ENCODE measurements around the gene SPHK2.
"Not testable (repeated sequence)": the region's sequence is repeated elsewhere in the genome, so short reads cannot be mapped to it uniquely, and the experiment has no call there.

Gene SPHK2, protein sequence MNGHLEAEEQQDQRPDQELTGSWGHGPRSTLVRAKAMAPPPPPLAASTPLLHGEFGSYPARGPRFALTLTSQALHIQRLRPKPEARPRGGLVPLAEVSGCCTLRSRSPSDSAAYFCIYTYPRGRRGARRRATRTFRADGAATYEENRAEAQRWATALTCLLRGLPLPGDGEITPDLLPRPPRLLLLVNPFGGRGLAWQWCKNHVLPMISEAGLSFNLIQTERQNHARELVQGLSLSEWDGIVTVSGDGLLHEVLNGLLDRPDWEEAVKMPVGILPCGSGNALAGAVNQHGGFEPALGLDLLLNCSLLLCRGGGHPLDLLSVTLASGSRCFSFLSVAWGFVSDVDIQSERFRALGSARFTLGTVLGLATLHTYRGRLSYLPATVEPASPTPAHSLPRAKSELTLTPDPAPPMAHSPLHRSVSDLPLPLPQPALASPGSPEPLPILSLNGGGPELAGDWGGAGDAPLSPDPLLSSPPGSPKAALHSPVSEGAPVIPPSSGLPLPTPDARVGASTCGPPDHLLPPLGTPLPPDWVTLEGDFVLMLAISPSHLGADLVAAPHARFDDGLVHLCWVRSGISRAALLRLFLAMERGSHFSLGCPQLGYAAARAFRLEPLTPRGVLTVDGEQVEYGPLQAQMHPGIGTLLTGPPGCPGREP

GRCh38 chr19:48618916-48619691, at the start of gene SPHK2, which contains the start of gene RPL18:
Gene SPHK2, plus strand, starts transcription at chr19:48619506. Its CDS starts 1,009 bp downstream, at chr19:48620515.
Gene RPL18, minus strand, starts transcription at chr19:48619178. Its CDS starts 35 bp downstream, at chr19:48619143.
- peak; percentile 97 for DNase-seq

DNA sequence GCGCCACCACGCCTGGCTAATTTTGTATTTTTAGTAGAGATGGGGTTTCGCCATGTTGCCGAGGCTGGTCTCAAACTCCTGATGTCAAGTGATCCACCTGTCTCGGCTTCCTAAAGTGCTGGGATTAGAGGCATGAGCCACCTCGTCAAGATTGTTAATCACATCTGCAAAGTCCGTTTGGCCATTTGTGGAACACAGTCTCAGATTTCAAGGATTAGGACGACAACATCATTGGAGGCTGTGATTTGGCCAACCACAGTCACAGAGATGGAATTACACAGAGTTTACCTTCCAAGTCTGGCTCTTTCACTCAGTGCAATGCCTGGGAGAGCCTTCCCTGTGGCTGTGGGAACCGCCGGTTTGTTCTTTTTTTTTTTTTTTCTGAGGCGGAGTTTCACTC, 49.5 kb upstream of the SPHK2 start:
- DNase-seq: no peak

DNA sequence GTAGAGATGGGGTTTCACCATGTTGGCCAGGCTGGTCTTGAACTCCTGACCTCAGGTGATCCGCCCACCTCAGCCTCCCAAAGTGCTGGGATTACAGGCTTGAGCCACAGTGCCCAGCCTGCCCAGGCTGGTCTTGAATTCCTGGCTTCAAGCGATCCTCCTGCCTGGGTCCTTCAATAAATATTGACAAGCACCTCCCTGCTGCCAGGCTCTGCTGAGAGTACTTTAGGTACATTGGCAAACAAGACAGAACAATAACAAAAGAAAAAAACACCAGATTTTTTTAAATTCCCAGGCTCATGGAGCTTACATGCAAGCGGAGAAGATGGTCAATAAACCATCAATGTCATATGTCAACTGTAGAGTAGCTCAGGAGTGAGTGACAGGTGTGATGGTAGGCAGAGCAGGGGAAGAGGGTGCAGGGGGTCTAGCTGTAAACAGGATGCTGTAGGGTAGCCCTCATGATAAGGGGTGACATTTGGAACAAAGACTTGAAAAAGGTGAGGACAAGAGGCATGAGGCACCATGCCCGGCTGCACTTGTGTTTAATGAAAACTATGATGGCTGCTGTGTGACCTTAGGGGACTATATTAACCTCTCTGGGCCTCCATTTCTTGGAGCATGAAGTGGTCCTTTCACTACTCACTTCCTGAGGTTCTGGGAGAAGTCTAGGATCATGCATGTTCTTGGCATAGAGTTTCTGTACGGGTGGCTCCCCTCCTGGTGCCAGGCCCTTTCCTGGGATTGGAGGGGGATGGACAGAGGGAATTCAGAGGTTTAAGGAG, 47.7 kb upstream of the SPHK2 start:
- no peak for DNase-seq

- DNase-seq: no peak
These were observed 46.2 kb upstream of the SPHK2 start for GRCh38 chr19:48573163-48573505.

DNA sequence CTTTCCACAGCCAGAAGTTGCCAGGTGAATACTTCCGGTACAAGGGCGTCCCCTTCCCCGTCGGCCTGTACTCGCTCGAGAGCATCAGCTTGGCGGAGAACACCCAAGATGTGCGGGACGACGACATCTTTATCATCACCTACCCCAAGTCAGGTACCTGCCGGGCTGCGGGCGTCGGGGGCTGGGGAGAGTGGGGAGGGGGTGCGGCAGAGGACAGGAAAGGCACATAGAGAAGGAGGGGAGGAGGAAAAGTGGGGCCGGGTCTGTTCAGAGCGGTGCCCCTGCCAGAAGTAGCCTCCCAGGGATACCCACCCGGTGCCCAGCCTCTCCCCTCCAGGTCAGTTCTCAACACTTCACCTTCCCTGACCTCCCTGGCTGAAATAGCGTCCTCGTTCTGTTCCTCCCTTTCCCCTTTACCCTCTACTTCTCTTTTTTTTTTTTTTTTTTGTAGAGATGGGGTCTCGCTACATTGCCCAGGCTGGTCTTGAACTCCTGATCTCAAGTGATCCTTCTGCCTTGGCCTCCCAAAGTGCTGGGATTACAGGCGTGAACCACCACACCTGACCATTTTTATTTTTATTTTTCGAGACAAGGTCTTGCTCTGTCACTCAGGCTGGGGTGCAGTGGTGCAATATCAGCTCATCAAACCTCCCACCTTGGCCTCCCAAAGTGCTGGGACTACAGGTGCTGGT, 43.2 kb upstream of the SPHK2 start:
- DNase-seq: no peak

DNA sequence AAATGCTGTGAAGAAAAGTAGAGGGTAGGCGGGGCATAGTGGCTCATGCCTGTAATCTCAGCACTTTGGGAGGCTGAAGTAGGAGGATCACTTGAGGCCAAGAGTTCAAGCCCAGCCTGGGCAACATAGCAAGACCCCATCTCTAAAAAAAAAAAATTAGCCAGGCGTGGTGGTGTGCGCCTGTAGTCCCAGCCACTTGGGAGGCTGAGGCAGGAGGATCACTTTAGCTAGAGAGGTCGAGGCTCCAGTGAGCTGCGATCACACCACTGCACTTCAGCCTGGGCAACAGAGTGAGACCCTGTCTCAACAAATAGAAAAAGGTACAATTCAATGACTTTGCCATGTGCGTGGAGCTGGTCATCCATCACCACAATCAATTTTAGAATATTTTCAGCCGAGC, 41.4 kb upstream of the SPHK2 start:
- DNase-seq: not testable (repeated sequence)

DNA sequence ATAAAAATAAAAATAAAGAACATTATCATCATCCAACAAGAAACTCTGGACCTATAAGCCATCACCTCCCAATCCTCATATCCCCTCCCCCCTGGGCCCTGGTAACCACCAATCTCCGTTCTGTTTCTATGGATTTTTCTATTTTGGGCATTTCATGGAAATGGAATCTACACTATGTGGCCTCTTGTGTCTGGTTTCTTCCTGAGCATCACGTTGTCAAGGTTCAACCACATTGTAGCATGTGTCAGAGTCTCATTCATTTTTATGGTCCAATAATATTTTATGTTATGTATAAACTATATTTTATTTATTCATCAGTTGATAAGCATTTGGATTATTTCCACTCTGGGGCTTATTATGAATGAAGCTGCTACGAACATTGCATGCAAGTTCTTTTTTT, 40.4 kb upstream of the SPHK2 start:
- DNase-seq: no peak

DNA sequence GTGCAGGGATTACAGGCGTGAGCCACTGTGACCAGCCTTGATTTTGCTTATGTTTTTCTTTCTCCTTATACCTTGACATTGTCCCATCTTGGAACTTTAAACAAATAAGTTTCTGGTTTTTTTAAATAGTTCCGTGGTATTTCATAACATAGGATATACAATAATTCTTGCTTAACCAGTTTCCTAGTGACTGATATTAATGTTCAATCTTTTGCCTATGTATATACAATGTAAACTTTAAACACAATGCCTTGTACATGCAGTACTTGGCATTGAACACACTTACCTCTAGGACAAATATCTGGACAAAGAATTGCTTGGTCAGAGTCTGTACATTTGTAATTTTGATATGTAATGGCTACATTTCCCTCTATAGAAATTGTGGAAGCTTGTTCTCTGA, 37.1 kb upstream of the SPHK2 start:
- no peak for DNase-seq

DNA sequence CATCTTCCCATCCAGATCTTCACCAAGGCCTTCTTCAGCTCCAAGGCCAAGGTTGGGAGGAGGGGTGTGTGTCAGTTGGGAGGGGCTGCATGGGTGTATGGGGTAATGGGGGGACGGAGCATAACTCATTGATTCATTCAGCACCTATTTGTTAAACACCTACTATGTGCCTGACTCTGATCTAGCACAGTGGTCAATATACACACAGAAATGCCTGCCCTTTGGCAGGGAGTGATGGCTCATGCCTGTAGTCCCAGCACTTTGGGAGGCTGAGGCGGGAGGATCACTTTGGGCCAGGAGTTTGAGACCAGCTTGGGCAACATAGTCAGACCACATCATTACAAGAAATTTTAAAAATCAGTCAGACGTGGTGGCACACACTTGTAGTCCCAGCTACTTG, 31.9 kb upstream of the SPHK2 start:
- DNase-seq: no peak

- DNase-seq: peak; percentile 95
These were observed 30.5 kb upstream of the SPHK2 start for GRCh38 chr19:48588670-48589401.

- no peak for DNase-seq
These were observed 28.3 kb upstream of the SPHK2 start for GRCh38 chr19:48591021-48591420.

GRCh38 chr19:48595171-48595570, 24.1 kb upstream of the SPHK2 start:
- DNase-seq: no peak

DNA sequence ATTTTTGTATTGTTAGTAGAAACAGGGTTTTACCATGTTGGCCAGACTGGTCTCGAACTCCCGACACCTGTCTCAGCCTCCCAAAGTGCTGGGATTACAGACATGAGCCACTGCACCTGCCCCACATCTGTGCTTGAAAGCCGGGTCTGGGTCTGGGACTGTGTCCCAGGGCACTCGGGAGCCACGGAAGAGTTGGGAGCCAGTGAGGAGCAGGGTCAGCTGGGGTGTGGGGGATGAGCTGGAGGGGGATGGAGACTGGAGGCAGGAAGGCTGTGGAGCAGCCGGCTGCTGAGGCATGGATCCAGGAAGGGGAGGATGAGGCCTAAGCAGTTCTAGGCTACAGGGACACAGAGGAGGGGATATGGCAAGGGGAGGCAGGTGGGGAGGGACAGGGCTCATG, 23.5 kb upstream of the SPHK2 start:
- DNase-seq: no peak

DNA sequence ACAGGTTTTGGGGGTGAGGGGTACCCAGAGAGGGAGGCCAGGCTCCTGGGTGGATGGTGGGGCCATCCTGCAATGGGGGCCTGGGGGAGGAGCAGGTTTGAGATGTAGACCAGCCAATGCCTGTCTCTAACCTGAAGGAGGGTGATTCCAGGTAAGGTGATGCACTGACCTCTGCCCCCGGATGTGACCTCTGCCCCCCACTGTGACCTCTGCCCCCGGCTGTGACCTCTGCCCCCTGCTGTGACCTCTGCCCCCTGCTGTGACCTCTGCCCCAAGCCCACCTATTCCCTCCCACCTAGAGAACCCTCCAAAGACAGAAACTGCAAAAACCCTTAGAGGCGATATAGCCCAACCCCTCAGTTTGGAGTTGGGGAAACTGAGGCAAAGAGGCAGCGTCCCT, 23.1 kb upstream of the SPHK2 start:
- no peak for DNase-seq

DNA sequence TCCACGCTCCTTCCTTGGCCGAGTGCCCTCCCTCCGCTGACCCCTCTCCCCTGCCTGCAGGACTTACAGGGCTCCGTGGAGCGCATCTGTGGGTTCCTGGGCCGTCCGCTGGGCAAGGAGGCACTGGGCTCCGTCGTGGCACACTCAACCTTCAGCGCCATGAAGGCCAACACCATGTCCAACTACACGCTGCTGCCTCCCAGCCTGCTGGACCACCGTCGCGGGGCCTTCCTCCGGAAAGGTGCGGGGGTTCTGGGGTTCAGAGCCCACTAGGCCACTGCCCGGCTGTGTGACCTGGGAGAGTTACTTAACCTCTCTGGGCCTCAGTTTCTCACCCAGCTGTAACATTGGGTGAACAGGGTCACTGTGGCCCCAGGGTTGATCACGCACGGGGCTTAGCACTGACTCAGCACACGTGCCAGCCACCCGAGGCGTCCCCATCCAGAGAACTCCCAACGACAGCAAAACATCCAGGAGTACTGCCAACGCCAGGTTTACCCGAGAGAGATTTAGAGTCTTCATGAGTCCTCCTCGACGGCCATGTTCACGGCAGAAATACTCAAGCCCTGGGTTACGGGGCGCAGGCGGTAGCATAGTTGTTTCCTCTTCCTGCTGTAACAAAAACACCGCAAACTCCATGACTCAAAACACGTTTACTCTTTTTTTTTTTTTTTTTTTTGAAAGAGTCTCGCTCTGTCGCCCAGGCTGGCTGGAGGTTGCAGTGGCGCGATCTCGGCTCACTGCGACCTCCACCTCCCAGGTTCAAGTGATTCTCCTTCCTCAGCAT, 22.4 kb upstream of the SPHK2 start:
- peak; percentile 67 for DNase-seq

DNA sequence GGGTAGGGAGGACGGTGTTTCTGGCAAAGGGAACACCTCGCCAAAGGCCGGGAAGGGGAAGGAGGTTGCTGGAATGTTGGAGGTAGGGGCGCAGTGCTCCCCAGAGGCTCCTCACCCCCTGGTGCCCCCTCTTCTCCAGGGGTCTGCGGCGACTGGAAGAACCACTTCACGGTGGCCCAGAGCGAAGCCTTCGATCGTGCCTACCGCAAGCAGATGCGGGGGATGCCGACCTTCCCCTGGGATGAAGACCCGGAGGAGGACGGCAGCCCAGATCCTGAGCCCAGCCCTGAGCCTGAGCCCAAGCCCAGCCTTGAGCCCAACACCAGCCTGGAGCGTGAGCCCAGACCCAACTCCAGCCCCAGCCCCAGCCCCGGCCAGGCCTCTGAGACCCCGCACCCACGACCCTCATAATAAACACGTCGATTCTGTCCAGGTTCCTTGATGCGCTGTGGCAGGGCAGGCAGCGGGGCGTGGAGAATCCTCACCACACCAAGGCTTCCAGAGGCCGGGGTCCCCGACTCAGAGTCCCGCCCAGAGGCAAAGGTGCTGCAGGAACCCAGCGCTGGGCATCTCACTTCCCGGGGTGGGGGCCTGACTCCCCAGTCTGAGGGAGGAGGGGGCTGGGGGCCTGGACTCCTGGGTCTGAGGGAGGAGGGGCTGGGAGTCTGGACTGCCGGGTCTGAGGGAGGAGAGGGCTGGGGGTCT, 20.2 kb upstream of the SPHK2 start:
- no peak for DNase-seq

- no peak for DNase-seq
These were observed 18.5 kb upstream of the SPHK2 start for GRCh38 chr19:48600679-48601417.

GRCh38 chr19:48603001-48603400, 16.3 kb upstream of the SPHK2 start:
- DNase-seq: no peak

DNA sequence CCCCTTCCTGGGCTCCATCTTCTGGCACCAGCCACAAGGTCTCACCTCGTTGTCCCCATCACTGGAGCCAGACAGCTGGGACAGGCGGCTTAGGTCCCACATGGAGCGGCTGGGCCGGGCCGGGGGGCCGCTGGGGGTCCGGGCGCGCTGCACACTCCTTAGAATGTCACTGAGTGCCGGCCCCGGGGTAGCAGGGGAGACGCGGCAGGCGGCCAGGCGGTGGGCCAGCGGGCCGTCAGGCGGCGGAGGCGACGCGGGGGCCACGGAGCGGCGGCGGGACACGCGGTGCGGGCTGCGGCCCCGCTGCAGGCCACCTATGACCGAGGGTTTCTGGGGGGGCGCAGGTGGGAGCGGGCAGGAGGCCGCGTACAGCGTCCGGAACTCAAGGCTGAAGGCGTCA, 15.9 kb upstream of the SPHK2 start:
- no peak for DNase-seq

Measured in activated CD8-positive, alpha-beta memory T cell treated with anti-CD3 and anti-CD28 coated beads for 24 hours (primary cell).